HepG2 (cell line): ENCODE results near the gene SACS. TPM values are rescaled to one million over a fixed set of nuclear protein-coding genes. Genes with fewer than 3 reads are reported as not detected.

Experiments
- ATAC-seq: fragments of 200-7000 bp; cut with Tn5 transposase; 3 replicates; pipeline ENCODE4 v1.9.1; 2020; ENCODE audit warnings: mild to moderate bottlenecking, moderate library complexity
- BruUV-seq: library from RNA; stranded (reverse); fragments of 400-500 nt; replicated peaks from 2 replicates; lab custom pipeline; 2021; lab: Mats Ljungman, UMichigan
- CTCF ChIA-PET: fragments of 300-600 bp; formaldehyde crosslinking; extraction: SDS; loops from one replicate; lab custom pipeline; 2021; ENCODE audit warnings: low total read pairs, inconsistent platforms, low intra/inter-chr PET ratio; lab: Yijun Ruan, JAX
- POLR2A ChIA-PET: fragments of 350-600 bp; sonication (Branson Sonifier 250); formaldehyde crosslinking; loops from one replicate; lab custom pipeline; 2020; ENCODE audit warnings: antibody characterized with exemption, inconsistent platforms; lab: Yijun Ruan, JAX
- DNase-seq: peaks from one replicate; pipeline ENCODE4 v3.0.0-alpha.2; 2015; ENCODE audit warnings: low spot score
- FAIRE-seq: peaks from 3 replicates; lab custom pipeline; 2011; peaks lifted over from hg19 to GRCh38; lab: Jason Lieb, UNC
- H2AFZ ChIP-seq: one replicate; pipeline ENCODE4 v1.6.1; 2011; ENCODE audit warnings: low read length, inconsistent platforms
- H3K27ac ChIP-seq: fragments of 300-600 bp; 3 replicates; pipeline ENCODE4 v1.8.0; 2011; ENCODE audit warnings: mixed run types, mild to moderate bottlenecking, mixed read lengths, low read length, inconsistent platforms; ENCODE audit not compliant: insufficient read depth; ENCODE audit errors: extremely low read length
- H3K27me3 ChIP-seq, 2 experiments: fragments of 200-600 bp in 1 of 2; 2 replicates in 1 of 2; 3 replicates in 1 of 2; pipeline versions ENCODE4 v1.6.0 to v1.8.0; 2011; ENCODE audit warnings: low read length in 2 of 2, mild to moderate bottlenecking in 2 of 2, moderate library complexity in 2 of 2, inconsistent platforms in 1 of 2; ENCODE audit not compliant: insufficient read depth in 2 of 2, control insufficient read depth in 1 of 2
- H3K36me3 ChIP-seq, 2 experiments: fragments of 200-600 bp in 1 of 2; replicated peaks in 1 of 2; 2 replicates in 1 of 2; 3 replicates in 1 of 2; pipeline versions ENCODE4 v1.5.1 to v1.8.0; 2011; ENCODE audit warnings: low read length in 2 of 2, inconsistent platforms in 1 of 2; ENCODE audit not compliant: insufficient read depth in 2 of 2, control insufficient read depth in 1 of 2
- H3K4me1 ChIP-seq: 2 replicates; pipeline ENCODE4 v1.5.1; 2012; ENCODE audit warnings: low read length, inconsistent platforms; ENCODE audit not compliant: insufficient read depth
- H3K4me2 ChIP-seq: 2 replicates; pipeline ENCODE4 v1.6.0; 2011; ENCODE audit warnings: low read depth, low read length, inconsistent platforms
- H3K4me3 ChIP-seq, 3 experiments: fragments of 200-600 bp in 1 of 3; sonication (generic), shearing (Covaris generic) in 1 of 3; replicated peaks in 1 of 3; 2 replicates each; pipeline ENCODE4 v1.5.1; 2011 to 2016; ENCODE audit warnings: low read length in 3 of 3, inconsistent platforms in 2 of 3, low read depth in 2 of 3, mild to moderate bottlenecking in 2 of 3, control low read depth in 1 of 3, mixed read lengths in 1 of 3; ENCODE audit not compliant: insufficient read depth in 1 of 3
- H3K79me2 ChIP-seq: one replicate; pipeline ENCODE4 v1.6.1; 2011; ENCODE audit warnings: low read length, inconsistent platforms; ENCODE audit not compliant: insufficient read depth
- H3K9ac ChIP-seq: 2 replicates; pipeline ENCODE4 v1.6.0; 2011; ENCODE audit warnings: mild to moderate bottlenecking, low read depth, low read length, inconsistent platforms; ENCODE audit not compliant: insufficient read depth
- H3K9me3 ChIP-seq: 2 replicates; pipeline ENCODE4 v1.5.1; 2012; ENCODE audit warnings: mild to moderate bottlenecking, low read length
- H4K20me1 ChIP-seq: 2 replicates; pipeline ENCODE4 v1.6.0; 2011; ENCODE audit warnings: inconsistent platforms, mild to moderate bottlenecking, low read length, moderate library complexity; ENCODE audit not compliant: insufficient read depth
- EZH2 ChIP-seq: conservative IDR thresholded peaks from 2 replicates; pipeline ENCODE4 v1.6.1; 2012; ENCODE audit warnings: mild to moderate bottlenecking, low read depth, low read length, moderate library complexity
- FOXP1 ChIP-seq, 2 experiments: fragments of 450-650 bp in 1 of 2; IDR thresholded peaks; 2 replicates each; pipeline ENCODE4 v1.6.1; 2017 to 2018; ENCODE audit warnings: antibody characterized with exemption in 1 of 2
- JUN ChIP-seq: sonication (generic); formaldehyde crosslinking; IDR thresholded peaks from 2 replicates; pipeline ENCODE4 v1.4.0; 2020; ENCODE audit warnings: mild to moderate bottlenecking, missing genetic modification reagents
- KLF11 ChIP-seq: IDR thresholded peaks from 2 replicates; pipeline ENCODE4 v1.6.1; 2016; ENCODE audit warnings: missing compliant biosample characterization
- MAFK ChIP-seq, 2 experiments: IDR thresholded peaks in 1 of 2; conservative IDR thresholded peaks in 1 of 2; 2 replicates each; pipeline ENCODE4 v1.6.1; 2011; ENCODE audit warnings: improper control_type of control experiment in 2 of 2, low read length in 2 of 2
- NFE2L1 ChIP-seq: sonication (generic); formaldehyde crosslinking; IDR thresholded peaks from 2 replicates; pipeline ENCODE4 v1.4.0; 2020; ENCODE audit warnings: missing genetic modification reagents, mild to moderate bottlenecking, borderline replicate concordance
- NR2F6 ChIP-seq, 2 experiments: IDR thresholded peaks; 2 replicates each; pipeline ENCODE4 v1.6.1; 2016; ENCODE audit warnings: antibody characterized with exemption in 1 of 2, mild to moderate bottlenecking in 1 of 2
- SOX5 ChIP-seq: IDR thresholded peaks from 2 replicates; pipeline ENCODE4 v1.6.1; 2016; ENCODE audit warnings: borderline replicate concordance
- THYN1 ChIP-seq: sonication (generic); formaldehyde crosslinking; IDR thresholded peaks from 2 replicates; pipeline ENCODE4 v1.8.1; 2023; ENCODE audit warnings: low read depth, mild to moderate bottlenecking, moderate library complexity, missing genetic modification reagents, borderline replicate concordance
- ZNF234 ChIP-seq: sonication (generic); formaldehyde crosslinking; conservative IDR thresholded peaks from 2 replicates; pipeline ENCODE4 v1.5.1; 2020; ENCODE audit warnings: mild to moderate bottlenecking, missing genetic modification reagents
- ZSCAN12 ChIP-seq: sonication (generic); formaldehyde crosslinking; IDR thresholded peaks from 2 replicates; pipeline ENCODE4 v1.9.0; 2021; ENCODE audit warnings: mild to moderate bottlenecking, missing genetic modification reagents
- WGBS: methylation state at CpG from one replicate; pipeline ENCODE4 v1.1.6; 2017; ENCODE audit warnings: low lambda C conversion rate; 5-methylcytosine and 5-hydroxymethylcytosine counted together
- in situ Hi-C: cut with HindIII; loops from 2 replicates; pipeline ENCODE4 v1.10.0; 2017; ENCODE audit warnings: low pct_unique_long_range_greater_than_20kb; ENCODE audit not compliant: extremely low pct_ligation_motif_present
- intact Hi-C: fragments of 100-400 bp; cut with micrococcal nuclease; formaldehyde crosslinking; loops from one replicate; pipeline ENCODE4 v1.10.0; 2022; ENCODE audit not compliant: unreplicated experiment
- polyA plus RNA-seq, 8 experiments: library from polyadenylated mRNA; depleted of rRNA in 3 of 8; stranded (reverse) in 7 of 8; unstranded in 1 of 8; fragments of >200 nt; fragmentation: Illumina TruSeq in 4 of 8; extraction: Trizol in 4 of 8; gene quantifications; 2 replicates each; pipeline versions ENCODE4 v1.2.1 to v1.2.3, GENCODE V29; 2011 to 2016; ENCODE audit warnings: low read depth in 4 of 8, missing spikeins in 1 of 8, mixed read lengths in 1 of 8; ENCODE audit not compliant: insufficient read depth in 1 of 8
- total RNA-seq, 5 experiments: library from RNA; depleted of rRNA; stranded (reverse); fragments of >200 nt; fragmentation: Illumina TruSeq; extraction: Trizol; gene quantifications; 2 replicates each; pipeline ENCODE4 v1.2.3, GENCODE V29; 2016; ENCODE audit warnings: low read depth in 1 of 5
- TF ChIP-seq, protein P1 (sequence below): sonication (generic); formaldehyde crosslinking; IDR thresholded peaks from 2 replicates; pipeline ENCODE4 v1.5.1; 2020; ENCODE audit warnings: mild to moderate bottlenecking, missing genetic modification reagents

SACS gene
- total and polyA plus RNA-seq, 2 of the 13 experiments (the other 11 are each of a cell fraction or from before 2014, with no cell fraction given): 4.0 to 15.7 TPM

GRCh38 chr13:23349161-23349897 is 84.2 kb downstream of the SACS start:
- no TSS peak for BruUV-seq
- H3K36me3 ChIP-seq: peaks cover under 1 to 15% of the 10 kb centered on the region in 2 experiments; a peak in 4 of 5 replicates
- no peaks in the 10 kb centered on the region for H3K27me3 ChIP-seq
- H4K20me1 ChIP-seq: no peaks in the 10 kb centered on the region
- no peak for FAIRE-seq
- no peak for TF ChIP-seq KLF11 (CRISPR knock-in tag)
- WGBS: 97% methylated on average over 4 of the region's 4 CpGs
- in situ Hi-C loops: no loop called here
- ChIA-PET CTCF (no interaction called here), POLR2A (no interaction called here)
- peaks cover 13% of the 10 kb centered on the region; the same call in 1 of the 2 replicates for H3K4me1 ChIP-seq
- DNase-seq: no peak
- H3K9ac ChIP-seq: no peak overlapping the region
- intact Hi-C loops: no loop called here
- ATAC-seq: no peak
- H3K27ac ChIP-seq: no peak overlapping the region
- no peaks in the 10 kb centered on the region for H3K9me3 ChIP-seq
- H3K4me2 ChIP-seq: no peak overlapping the region
- H3K79me2 ChIP-seq: no peaks in the 10 kb centered on the region
- H2AFZ ChIP-seq: no peak overlapping the region
- no peak overlapping the region for H3K4me3 ChIP-seq

DNA sequence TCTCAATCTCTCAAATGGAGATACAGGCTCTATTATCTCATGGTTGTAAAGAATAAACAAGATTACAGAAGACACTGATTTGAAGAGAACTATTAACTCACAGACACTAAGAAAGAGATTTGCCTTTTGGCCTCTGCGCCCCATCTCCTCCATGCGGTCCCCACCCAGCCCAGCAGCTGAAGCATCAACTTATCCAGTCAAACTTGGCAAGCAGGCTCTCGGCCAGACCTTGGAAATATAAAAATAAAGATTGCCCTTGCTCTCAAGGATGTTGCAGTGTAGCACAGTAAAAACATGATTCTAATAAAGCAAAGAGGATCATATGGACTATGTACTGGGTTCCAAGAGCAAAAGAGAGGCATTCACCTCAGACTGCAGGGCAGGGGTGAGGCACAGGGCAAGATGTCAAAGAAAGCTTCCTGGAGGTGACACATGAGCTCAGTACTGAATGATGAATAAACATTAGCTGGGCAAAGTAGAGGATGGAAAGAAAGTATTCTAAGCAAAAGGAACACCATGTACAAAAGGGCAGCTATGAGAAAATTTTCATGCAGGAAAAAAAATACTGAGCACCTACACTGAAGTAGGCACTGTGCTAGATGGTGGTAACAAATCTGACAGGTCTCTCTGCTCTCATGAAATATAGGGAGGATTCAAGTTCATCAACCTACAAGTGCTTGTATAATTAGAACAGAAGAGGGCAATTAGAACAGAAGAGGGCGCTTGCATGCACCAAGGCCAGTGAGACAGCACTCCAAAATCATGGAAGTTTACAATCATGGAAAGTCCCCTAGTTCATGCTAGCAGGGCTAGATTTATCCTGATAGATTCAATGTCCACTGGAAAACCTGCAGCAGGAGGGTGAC is 85.0 kb downstream of the SACS start:
- Histone ChIP-seq H3K36me3 (peaks cover 0 to 15% of the 10 kb centered on the region in 2 experiments; a peak in 4 of 5 replicates), H3K27ac (no peak overlapping the region), H3K4me2 (no peak overlapping the region), H3K79me2 (no peaks in the 10 kb centered on the region), H3K4me1 (peaks cover 13% of the 10 kb centered on the region; the same call in 1 of the 2 replicates), H2AFZ (no peak overlapping the region), H3K4me3 (no peak overlapping the region), H3K9ac (no peak overlapping the region), H3K9me3 (no peaks in the 10 kb centered on the region), H4K20me1 (no peaks in the 10 kb centered on the region), H3K27me3 (no peaks in the 10 kb centered on the region)
- intact Hi-C loops: no loop called here
- no peak; the same call in 2 of the 3 replicates for ATAC-seq
- ChIA-PET POLR2A (no interaction called here), CTCF (no interaction called here)
- DNase-seq: no peak
- 100% methylated on average over 4 of the region's 4 CpGs for WGBS
- in situ Hi-C loops: no loop called here
- FAIRE-seq: no peak
- no TSS peak for BruUV-seq
- TF ChIP-seq EZH2 (no peak), THYN1 (no peak), MAFK (conservative IDR thresholded peaks at IDR 0.05 in 1 of 2, IDR thresholded peaks at IDR 0.05 in 1 of 2; ENCODE audit: low read length in 2 of 2) (no peak), ZSCAN12 (no peak), ZNF234 (no peak), NFE2L1 (no peak), SOX5 (CRISPR knock-in tag) (no peak), FOXP1 (IDR thresholded peaks at IDR 0.05) (no peak), FOXP1 (CRISPR knock-in tag; IDR thresholded peaks at IDR 0.05) (no peak), NR2F6 (IDR thresholded peaks at IDR 0.05) (no peak), NR2F6 (CRISPR knock-in tag; IDR thresholded peaks at IDR 0.05) (no peak), JUN (CRISPR knock-in tag) (no peak)
- TF ChIP-seq, protein P1, sequence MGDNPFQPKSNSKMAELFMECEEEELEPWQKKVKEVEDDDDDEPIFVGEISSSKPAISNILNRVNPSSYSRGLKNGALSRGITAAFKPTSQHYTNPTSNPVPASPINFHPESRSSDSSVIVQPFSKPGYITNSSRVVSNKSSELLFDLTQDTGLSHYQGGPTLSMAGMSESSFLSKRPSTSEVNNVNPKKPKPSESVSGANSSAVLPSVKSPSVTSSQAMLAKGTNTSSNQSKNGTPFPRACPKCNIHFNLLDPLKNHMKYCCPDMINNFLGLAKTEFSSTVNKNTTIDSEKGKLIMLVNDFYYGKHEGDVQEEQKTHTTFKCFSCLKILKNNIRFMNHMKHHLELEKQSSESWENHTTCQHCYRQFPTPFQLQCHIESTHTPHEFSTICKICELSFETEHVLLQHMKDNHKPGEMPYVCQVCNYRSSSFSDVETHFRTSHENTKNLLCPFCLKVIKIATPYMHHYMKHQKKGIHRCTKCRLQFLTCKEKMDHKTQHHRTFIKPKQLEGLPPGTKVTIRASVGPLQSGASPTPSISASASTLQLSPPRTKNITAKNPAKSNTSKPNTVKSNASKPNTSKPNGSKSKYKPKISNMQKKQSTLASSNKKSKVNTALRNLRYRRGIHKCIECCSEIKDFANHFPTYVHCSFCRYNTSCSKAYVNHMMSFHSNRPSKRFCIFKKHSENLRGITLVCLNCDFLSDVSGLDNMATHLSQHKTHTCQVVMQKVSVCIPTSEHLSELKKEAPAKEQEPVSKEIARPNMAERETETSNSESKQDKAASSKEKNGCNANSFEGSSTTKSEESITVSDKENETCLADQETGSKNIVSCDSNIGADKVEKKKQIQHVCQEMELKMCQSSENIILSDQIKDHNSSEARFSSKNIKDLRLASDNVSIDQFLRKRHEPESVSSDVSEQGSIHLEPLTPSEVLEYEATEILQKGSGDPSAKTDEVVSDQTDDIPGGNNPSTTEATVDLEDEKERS: no peak
- TF ChIP-seq, all 625 proteins: peak for 0
